ENCODE results near the gene PTPN6. TPM values are rescaled to one million over a fixed set of nuclear protein-coding genes. Genes with fewer than 3 reads are reported as not detected.

PTPN6 gene
- total and polyA plus RNA-seq, 9 of the 15 experiments (the other 6 are each of a cell fraction or from before 2014, with no cell fraction given) = 1.5 to 5.1 (median 3.9) TPM

- no peak for TF ChIP-seq ARID3A (IDR thresholded peaks at IDR 0.05; ENCODE audit: borderline replicate concordance, low read depth, low read length)
- 0 out of 2 replicates have a peak, but pooled peaks have one; percentile 40 for TF ChIP-seq SMAD4 (CRISPR knock-in tag; conservative IDR thresholded peaks at IDR 0.05)
- no peak for TF ChIP-seq BDP1 (IDR thresholded peaks at IDR 0.05; ENCODE audit: insufficient read depth, insufficient read length)
- TF ChIP-seq HCFC1 (IDR thresholded peaks at IDR 0.05; ENCODE audit: low read depth, low read length) = peak; percentile 84
- TF ChIP-seq ATF3 (IDR thresholded peaks at IDR 0.05) = no peak
- TF ChIP-seq ATF3 (CRISPR knock-in tag; conservative IDR thresholded peaks at IDR 0.05) = no peak
- no peak for TF ChIP-seq HDGF (IDR thresholded peaks at IDR 0.05)
- TF ChIP-seq NFE2 (IDR thresholded peaks at IDR 0.05; ENCODE audit: low read depth) = 0 out of 2 replicates have a peak, but pooled peaks have one; percentile 6
- peak in 1 of 2 experiments; percentile 27; a peak in 1 of 4 replicates for TF ChIP-seq BCLAF1 (IDR thresholded peaks at IDR 0.05; ENCODE audit: borderline replicate concordance in 1 of 2, control insufficient read depth in 1 of 2, low read depth in 2 of 2, low read length in 1 of 2)
- TF ChIP-seq IRF2 (CRISPR knock-in tag; IDR thresholded peaks at IDR 0.05) = no peak
- no peak for TF ChIP-seq RBM34 (IDR thresholded peaks at IDR 0.05; ENCODE audit: borderline replicate concordance, insufficient read depth, low read length)
- TF ChIP-seq SRSF7 (optimal IDR thresholded peaks at IDR 0.05; ENCODE audit: low read depth, low read length) = no peak
- TF ChIP-seq ZNF668 (CRISPR knock-in tag; IDR thresholded peaks at IDR 0.05) = no peak
- no peak for TF ChIP-seq CREBBP (IDR thresholded peaks at IDR 0.05; ENCODE audit: low read depth, low read length)
- peak; percentile 27 to 55 for TF ChIP-seq RAD21 (CRISPR knock-in tag; conservative IDR thresholded peaks at IDR 0.05 in 1 of 2, IDR thresholded peaks at IDR 0.05 in 1 of 2)
- peak; percentile 60; the same call in 1 of the 2 replicates for TF ChIP-seq CBX1 (IDR thresholded peaks at IDR 0.05; ENCODE audit: low read depth)
- TF ChIP-seq E2F6 (IDR thresholded peaks at IDR 0.05; ENCODE audit: borderline replicate concordance in 1 of 2, extremely low read depth in 1 of 2, insufficient read depth in 1 of 2, insufficient read length in 1 of 2, low read depth in 1 of 2, low read length in 1 of 2, poor library complexity in 1 of 2, severe bottlenecking in 1 of 2) = peak; percentile 95
- TF ChIP-seq HDAC3 (IDR thresholded peaks at IDR 0.05; ENCODE audit: borderline replicate concordance, partially characterized antibody) = no peak
- TF ChIP-seq RCOR1 (IDR thresholded peaks at IDR 0.05; ENCODE audit: borderline replicate concordance in 1 of 2, low read depth in 2 of 2, low read length in 2 of 2) = peak in 1 of 2 experiments; percentile 43; a peak in 1 of 4 replicates
Observed at GRCh38 chr12:6937481-6938352, 13.4 kb upstream of the PTPN6 start (continued).

All from K562 (cell line).